Measurements from ENCODE around the gene HSCB.
A peak's percentile ranks its signal among the peaks of the same experiment; 100 is the strongest.
"Not testable (repeated sequence)": the region's sequence is repeated elsewhere in the genome, so short reads cannot be mapped to it uniquely, and the experiment has no call there.

HSCB gene, protein sequence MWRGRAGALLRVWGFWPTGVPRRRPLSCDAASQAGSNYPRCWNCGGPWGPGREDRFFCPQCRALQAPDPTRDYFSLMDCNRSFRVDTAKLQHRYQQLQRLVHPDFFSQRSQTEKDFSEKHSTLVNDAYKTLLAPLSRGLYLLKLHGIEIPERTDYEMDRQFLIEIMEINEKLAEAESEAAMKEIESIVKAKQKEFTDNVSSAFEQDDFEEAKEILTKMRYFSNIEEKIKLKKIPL

GRCh38 chr22:28741785-28742561 is at the start of gene HSCB, which contains the start of gene CHEK2:
Gene HSCB (plus strand): TSS chr22:28742039. CDS start chr22:28742096, 57 bp downstream.
Gene CHEK2 (minus strand): TSS chr22:28741820. CDS start chr22:28734721, 7,099 bp downstream.
- in situ Hi-C loops (cut with HindIII; ENCODE audit: low pct_unique_long_range_greater_than_20kb, low sequenced_read_pairs), result no loop called here
- DNase-seq (ENCODE audit: low read depth in 1 of 2, low spot score in 1 of 2), result peak; percentile 61 to 98
- TF ChIP-seq JUND (IDR thresholded peaks at IDR 0.05; ENCODE audit: low read depth), result no peak

- DNase-seq (ENCODE audit: low read depth in 1 of 2, low spot score in 1 of 2); in situ Hi-C loops (cut with HindIII; ENCODE audit: low pct_unique_long_range_greater_than_20kb, low sequenced_read_pairs): not testable (repeated sequence)
These were observed 48.6 kb upstream of the HSCB start for GRCh38 chr22:28693041-28693760.

DNA sequence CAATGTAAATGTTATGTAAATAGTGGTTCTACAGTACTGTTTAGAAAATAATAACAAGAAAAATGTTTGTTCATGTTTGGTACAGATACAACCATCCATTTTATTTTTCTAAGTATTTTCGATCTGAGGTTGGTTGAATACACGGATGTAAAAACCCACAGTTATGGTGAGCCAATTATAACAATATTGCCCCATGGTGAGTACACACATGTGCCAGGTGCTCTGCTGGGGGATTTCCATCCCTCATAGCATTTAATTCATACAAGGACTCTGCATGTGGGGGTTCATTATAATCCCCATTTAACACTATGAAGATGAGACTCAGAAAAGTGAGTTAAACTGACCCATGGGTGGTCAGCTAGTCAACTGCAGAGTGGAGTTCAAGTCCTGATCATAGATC is 38.9 kb upstream of the HSCB start:
- in situ Hi-C loops (cut with HindIII; ENCODE audit: low pct_unique_long_range_greater_than_20kb, low sequenced_read_pairs), result no loop called here
- DNase-seq (ENCODE audit: low read depth in 1 of 2, low spot score in 1 of 2), result no peak
- no peak for TF ChIP-seq JUND (IDR thresholded peaks at IDR 0.05; ENCODE audit: low read depth)

- DNase-seq (ENCODE audit: low read depth in 1 of 2, low spot score in 1 of 2), result no peak
- no peak for TF ChIP-seq JUND (IDR thresholded peaks at IDR 0.05; ENCODE audit: low read depth)
- in situ Hi-C loops (cut with HindIII; ENCODE audit: low pct_unique_long_range_greater_than_20kb, low sequenced_read_pairs), result no loop called here
These were observed 38.4 kb upstream of the HSCB start for GRCh38 chr22:28703436-28703835.

- in situ Hi-C loops (cut with HindIII; ENCODE audit: low pct_unique_long_range_greater_than_20kb, low sequenced_read_pairs), result no loop called here
- TF ChIP-seq JUND (IDR thresholded peaks at IDR 0.05; ENCODE audit: low read depth), result no peak
- DNase-seq (ENCODE audit: low read depth in 1 of 2, low spot score in 1 of 2), result no peak
These were observed 35.0 kb upstream of the HSCB start for GRCh38 chr22:28706845-28707244.

DNA sequence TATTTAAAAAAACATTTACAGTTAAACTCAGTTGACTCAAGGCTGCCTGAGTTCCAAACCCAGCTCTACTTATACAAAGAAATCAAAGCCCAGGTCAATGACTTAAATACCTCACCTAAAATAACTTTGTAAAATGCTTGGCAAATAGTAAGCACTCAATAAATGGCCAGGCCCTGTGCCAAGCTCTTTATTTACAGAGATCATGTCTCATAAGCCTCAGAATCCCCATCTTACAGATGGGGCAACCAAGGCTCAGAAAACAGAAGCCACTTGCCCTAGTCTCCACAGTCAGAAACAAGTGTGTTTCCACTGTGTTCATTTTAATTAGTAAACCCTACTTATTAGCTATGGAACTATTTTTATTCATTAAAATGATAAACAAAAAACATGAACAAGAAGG is 31.7 kb upstream of the HSCB start:
- in situ Hi-C loops (cut with HindIII; ENCODE audit: low pct_unique_long_range_greater_than_20kb, low sequenced_read_pairs), result no loop called here

DNA sequence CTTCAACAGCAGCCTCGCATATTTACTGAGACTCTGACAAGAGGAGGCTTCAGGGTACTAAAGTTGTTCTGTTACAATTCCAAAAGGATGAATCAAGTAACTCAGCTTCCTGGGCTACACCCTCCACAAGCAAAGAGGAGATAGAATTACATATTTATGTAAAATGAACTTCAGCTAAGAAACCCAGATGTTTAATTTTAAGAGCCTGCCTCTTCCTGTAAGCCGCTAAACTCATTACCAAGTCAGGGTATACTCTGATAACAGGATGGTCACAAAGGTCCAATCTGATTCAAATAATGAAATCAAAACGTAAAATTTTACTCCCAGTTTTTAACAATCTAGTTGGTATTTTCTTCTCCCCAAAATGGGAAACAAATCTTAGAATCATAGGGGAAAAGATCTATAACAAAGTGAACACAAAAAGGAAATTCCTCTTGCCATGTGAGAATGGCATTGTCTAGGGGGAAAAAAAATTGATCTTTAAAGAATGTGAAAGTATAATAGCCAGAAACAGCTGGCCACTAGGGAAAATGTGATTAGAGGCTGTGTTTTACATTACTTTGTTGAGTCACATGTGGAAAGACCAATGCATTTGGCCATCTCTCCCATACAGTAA is 31.2 kb upstream of the HSCB start:
- DNase-seq (ENCODE audit: low read depth in 1 of 2, low spot score in 1 of 2), result no peak
- no peak for TF ChIP-seq JUND (IDR thresholded peaks at IDR 0.05; ENCODE audit: low read depth)
- in situ Hi-C loops (cut with HindIII; ENCODE audit: low pct_unique_long_range_greater_than_20kb, low sequenced_read_pairs), result no loop called here

More for the DNA sequence above, 31.7 kb upstream of the HSCB start:
- no peak for TF ChIP-seq JUND (IDR thresholded peaks at IDR 0.05; ENCODE audit: low read depth)
- DNase-seq (ENCODE audit: low read depth in 1 of 2, low spot score in 1 of 2), result peak in 1 of 2 experiments; percentile 32

GRCh38 chr22:28711341-28711740 is 30.5 kb upstream of the HSCB start:
- in situ Hi-C loops (cut with HindIII; ENCODE audit: low pct_unique_long_range_greater_than_20kb, low sequenced_read_pairs), result no loop called here
- no peak for DNase-seq (ENCODE audit: low read depth in 1 of 2, low spot score in 1 of 2)
- no peak for TF ChIP-seq JUND (IDR thresholded peaks at IDR 0.05; ENCODE audit: low read depth)

- in situ Hi-C loops (cut with HindIII; ENCODE audit: low pct_unique_long_range_greater_than_20kb, low sequenced_read_pairs), result no loop called here
- TF ChIP-seq JUND (IDR thresholded peaks at IDR 0.05; ENCODE audit: low read depth), result no peak
- DNase-seq (ENCODE audit: low read depth in 1 of 2, low spot score in 1 of 2), result no peak
These were observed 29.7 kb upstream of the HSCB start for GRCh38 chr22:28711820-28712777.

- no peak for TF ChIP-seq JUND (IDR thresholded peaks at IDR 0.05; ENCODE audit: low read depth)
- no peak for DNase-seq (ENCODE audit: low read depth in 1 of 2, low spot score in 1 of 2)
- in situ Hi-C loops (cut with HindIII; ENCODE audit: low pct_unique_long_range_greater_than_20kb, low sequenced_read_pairs), result no loop called here
These were observed 27.7 kb upstream of the HSCB start for GRCh38 chr22:28714043-28714628.

- in situ Hi-C loops (cut with HindIII; ENCODE audit: low pct_unique_long_range_greater_than_20kb, low sequenced_read_pairs), result no loop called here
- no peak for TF ChIP-seq JUND (IDR thresholded peaks at IDR 0.05; ENCODE audit: low read depth)
- no peak for DNase-seq (ENCODE audit: low read depth in 1 of 2, low spot score in 1 of 2)
These were observed 26.2 kb upstream of the HSCB start for GRCh38 chr22:28715611-28716010.

Measured in T47D (cell line).